ENCODE measurements around the gene RBM34. TPM values are rescaled to one million over a fixed set of nuclear protein-coding genes. Genes with fewer than 3 reads are reported as not detected.

RBM34 gene
- total and polyA plus RNA-seq, 4 donors = 31.7 to 129 (median 51.3) TPM

GRCh38 chr1:235090406-235091069, 70.5 kb downstream of the RBM34 start:
- Histone ChIP-seq H3K9ac (ENCODE audit: insufficient read depth in 1 of 2, low read length in 2 of 2) (no peak overlapping the region), H3K27ac (ENCODE audit: low read depth in 1 of 2, low read length in 1 of 2) (no peak overlapping the region)
- WGBS, 2 donors = 45 to 66% methylated on average over 20 of the region's 20 CpGs

DNA sequence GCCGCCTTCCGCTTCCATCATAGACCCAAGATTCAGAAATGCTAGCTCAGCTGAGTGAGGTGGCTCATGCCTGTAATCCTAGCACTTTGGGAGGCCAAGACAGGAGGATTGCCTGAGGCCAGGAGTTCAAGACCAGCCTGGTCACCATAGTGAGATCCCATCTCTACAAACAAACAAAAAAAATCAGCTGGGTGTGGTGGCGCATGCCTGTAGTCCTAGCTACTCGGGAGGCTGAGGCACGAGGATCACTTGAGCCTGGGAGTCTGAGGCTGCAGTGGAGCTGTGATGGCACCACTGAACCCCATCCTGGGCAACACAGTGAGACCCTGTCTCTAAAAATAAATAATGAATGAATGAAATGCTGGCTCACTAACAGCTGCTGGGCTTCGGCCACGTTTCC, 72.1 kb downstream of the RBM34 start:
- Histone ChIP-seq H3K27ac (ENCODE audit: low read depth in 1 of 2, low read length in 1 of 2) (no peak overlapping the region), H3K9me3 (ENCODE audit: control insufficient read depth in 4 of 4, insufficient read depth in 3 of 4, low read length in 3 of 4) (no peaks in the 10 kb centered on the region), H3K36me3 (ENCODE audit: control insufficient read depth in 4 of 4, insufficient read depth in 4 of 4, low read length in 4 of 4) (no peaks in the 10 kb centered on the region), H3K4me3 (no peak overlapping the region), H3K9ac (ENCODE audit: insufficient read depth in 1 of 2, low read length in 2 of 2) (no peak overlapping the region), H3K4me1 (ENCODE audit: control insufficient read depth in 5 of 5, insufficient read depth in 5 of 5, low read length in 5 of 5) (peaks cover 0 to 12% (median 7%) of the 10 kb centered on the region in 5 donors), H3K27me3 (ENCODE audit: control insufficient read depth in 3 of 3, insufficient read depth in 3 of 3, low read length in 2 of 3) (no peaks in the 10 kb centered on the region)
- 93 to 95% methylated on average over 7 of the region's 7 CpGs for WGBS, 2 donors
- TF ChIP-seq, protein P1, sequence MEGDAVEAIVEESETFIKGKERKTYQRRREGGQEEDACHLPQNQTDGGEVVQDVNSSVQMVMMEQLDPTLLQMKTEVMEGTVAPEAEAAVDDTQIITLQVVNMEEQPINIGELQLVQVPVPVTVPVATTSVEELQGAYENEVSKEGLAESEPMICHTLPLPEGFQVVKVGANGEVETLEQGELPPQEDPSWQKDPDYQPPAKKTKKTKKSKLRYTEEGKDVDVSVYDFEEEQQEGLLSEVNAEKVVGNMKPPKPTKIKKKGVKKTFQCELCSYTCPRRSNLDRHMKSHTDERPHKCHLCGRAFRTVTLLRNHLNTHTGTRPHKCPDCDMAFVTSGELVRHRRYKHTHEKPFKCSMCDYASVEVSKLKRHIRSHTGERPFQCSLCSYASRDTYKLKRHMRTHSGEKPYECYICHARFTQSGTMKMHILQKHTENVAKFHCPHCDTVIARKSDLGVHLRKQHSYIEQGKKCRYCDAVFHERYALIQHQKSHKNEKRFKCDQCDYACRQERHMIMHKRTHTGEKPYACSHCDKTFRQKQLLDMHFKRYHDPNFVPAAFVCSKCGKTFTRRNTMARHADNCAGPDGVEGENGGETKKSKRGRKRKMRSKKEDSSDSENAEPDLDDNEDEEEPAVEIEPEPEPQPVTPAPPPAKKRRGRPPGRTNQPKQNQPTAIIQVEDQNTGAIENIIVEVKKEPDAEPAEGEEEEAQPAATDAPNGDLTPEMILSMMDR (IDR thresholded peaks at IDR 0.05; ENCODE audit: control extremely low read depth, extremely low read depth) = no peak
- no peak for ATAC-seq (ENCODE audit: insufficient read depth, low FRiP score)
- DNase-seq = no peak

More at GRCh38 chr1:235090406-235091069, 70.5 kb downstream of the RBM34 start:
- no peaks in the 10 kb centered on the region for H3K36me3 ChIP-seq (ENCODE audit: control insufficient read depth in 4 of 4, insufficient read depth in 4 of 4, low read length in 4 of 4)
- no peak overlapping the region for H3K4me3 ChIP-seq
- H3K4me1 ChIP-seq (ENCODE audit: control insufficient read depth in 5 of 5, insufficient read depth in 5 of 5, low read length in 5 of 5) = peaks cover 0 to 10% (median 5%) of the 10 kb centered on the region in 5 donors
- no peaks in the 10 kb centered on the region for H3K27me3 ChIP-seq (ENCODE audit: control insufficient read depth in 3 of 3, insufficient read depth in 3 of 3, low read length in 2 of 3)
- TF ChIP-seq, protein P1 (IDR thresholded peaks at IDR 0.05; ENCODE audit: control extremely low read depth, extremely low read depth) = no peak
- no peaks in the 10 kb centered on the region for H3K9me3 ChIP-seq (ENCODE audit: control insufficient read depth in 4 of 4, insufficient read depth in 3 of 4, low read length in 3 of 4)
- ATAC-seq (ENCODE audit: insufficient read depth, low FRiP score) (no peak), DNase-seq (peak in 1 of 3 donors; percentile 44)

DNA sequence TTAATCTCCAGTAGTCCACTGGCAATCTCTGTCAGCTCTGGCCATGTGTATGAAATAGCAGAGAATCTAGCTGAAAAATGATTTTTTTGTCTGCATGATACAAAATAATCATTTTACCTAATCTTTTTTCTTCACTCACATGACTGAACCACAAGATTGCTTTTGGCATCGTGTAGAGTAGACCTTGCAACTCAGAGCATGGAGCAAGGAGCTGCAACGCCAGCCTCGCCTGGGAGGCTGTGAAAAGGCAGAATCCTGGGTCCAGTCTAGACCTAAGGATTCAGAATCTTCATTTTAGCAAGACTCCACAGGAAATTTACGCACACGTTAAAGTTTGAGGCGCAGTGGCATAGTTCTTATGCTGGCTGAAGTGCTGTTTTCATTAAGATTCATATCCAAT, 72.6 kb downstream of the RBM34 start:
- peaks cover 0 to 12% (median 3%) of the 10 kb centered on the region in 5 donors for H3K4me1 ChIP-seq (ENCODE audit: control insufficient read depth in 5 of 5, insufficient read depth in 5 of 5, low read length in 5 of 5)
- H3K4me3 ChIP-seq = no peak overlapping the region
- H3K9me3 ChIP-seq (ENCODE audit: control insufficient read depth in 4 of 4, insufficient read depth in 3 of 4, low read length in 3 of 4) = no peaks in the 10 kb centered on the region
- H3K27ac ChIP-seq (ENCODE audit: low read depth in 1 of 2, low read length in 1 of 2) = no peak overlapping the region
- H3K36me3 ChIP-seq (ENCODE audit: control insufficient read depth in 4 of 4, insufficient read depth in 4 of 4, low read length in 4 of 4) = no peaks in the 10 kb centered on the region
- TF ChIP-seq, protein P1 (IDR thresholded peaks at IDR 0.05; ENCODE audit: control extremely low read depth, extremely low read depth) = no peak
- WGBS, 2 donors = 75 to 86% methylated on average over 6 of the region's 6 CpGs
- no peaks in the 10 kb centered on the region for H3K27me3 ChIP-seq (ENCODE audit: control insufficient read depth in 3 of 3, insufficient read depth in 3 of 3, low read length in 2 of 3)
- DNase-seq = no peak
- no peak for ATAC-seq (ENCODE audit: insufficient read depth, low FRiP score)
- H3K9ac ChIP-seq (ENCODE audit: insufficient read depth in 1 of 2, low read length in 2 of 2) = no peak overlapping the region
